Measurements from ENCODE around the gene ANKRD16. TPM values are rescaled to one million over a fixed set of nuclear protein-coding genes. Genes with fewer than 3 reads are reported as not detected.

Gene ANKRD16
- total RNA-seq, 2 donors from 2014 or later: 12.5 to 13.0 TPM

DNA sequence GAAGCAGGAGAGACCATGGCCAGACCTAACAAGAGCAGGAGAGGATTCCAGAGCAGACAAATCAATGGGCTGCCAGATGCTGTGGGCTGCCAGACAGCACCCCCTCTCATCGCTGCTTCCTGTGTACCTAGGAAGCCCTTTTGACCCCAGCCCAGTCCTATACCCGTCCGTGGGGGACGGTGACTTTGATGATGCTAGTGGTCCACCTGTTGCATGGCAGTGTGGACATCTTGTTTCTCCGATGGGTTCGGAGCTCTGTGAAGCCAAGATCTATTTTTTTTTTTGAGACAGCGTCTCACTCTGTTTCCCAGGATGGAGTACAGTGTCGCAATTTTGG, 58.3 kb downstream of the ANKRD16 start:
- no peaks in the 10 kb centered on the region for H3K9me3 ChIP-seq (ENCODE audit: control insufficient read depth, low read length)
- H3K36me3 ChIP-seq (ENCODE audit: control insufficient read depth, insufficient read depth, low read length): no peaks in the 10 kb centered on the region
- TF ChIP-seq, protein P1, sequence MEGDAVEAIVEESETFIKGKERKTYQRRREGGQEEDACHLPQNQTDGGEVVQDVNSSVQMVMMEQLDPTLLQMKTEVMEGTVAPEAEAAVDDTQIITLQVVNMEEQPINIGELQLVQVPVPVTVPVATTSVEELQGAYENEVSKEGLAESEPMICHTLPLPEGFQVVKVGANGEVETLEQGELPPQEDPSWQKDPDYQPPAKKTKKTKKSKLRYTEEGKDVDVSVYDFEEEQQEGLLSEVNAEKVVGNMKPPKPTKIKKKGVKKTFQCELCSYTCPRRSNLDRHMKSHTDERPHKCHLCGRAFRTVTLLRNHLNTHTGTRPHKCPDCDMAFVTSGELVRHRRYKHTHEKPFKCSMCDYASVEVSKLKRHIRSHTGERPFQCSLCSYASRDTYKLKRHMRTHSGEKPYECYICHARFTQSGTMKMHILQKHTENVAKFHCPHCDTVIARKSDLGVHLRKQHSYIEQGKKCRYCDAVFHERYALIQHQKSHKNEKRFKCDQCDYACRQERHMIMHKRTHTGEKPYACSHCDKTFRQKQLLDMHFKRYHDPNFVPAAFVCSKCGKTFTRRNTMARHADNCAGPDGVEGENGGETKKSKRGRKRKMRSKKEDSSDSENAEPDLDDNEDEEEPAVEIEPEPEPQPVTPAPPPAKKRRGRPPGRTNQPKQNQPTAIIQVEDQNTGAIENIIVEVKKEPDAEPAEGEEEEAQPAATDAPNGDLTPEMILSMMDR (conservative IDR thresholded peaks at IDR 0.05): no peak
- Mint-ChIP-seq H3K27me3 (ENCODE audit: insufficient read depth) (no peaks in the 10 kb centered on the region), H3K27ac (no peak overlapping the region), H3K9me3 (no peaks in the 10 kb centered on the region), H3K4me3 (no peak overlapping the region), H3K36me3 (ENCODE audit: low read depth) (no peaks in the 10 kb centered on the region), H3K4me1 (peaks cover 3% of the 10 kb centered on the region)
- WGBS, 2 experiments (ENCODE audit: insufficient coverage in 1 of 2, insufficient read length in 1 of 2): 87 to 97% methylated on average over 8 of the region's 8 CpGs
- peak; percentile 33 for DNase-seq
- no peak overlapping the region for H3K27ac ChIP-seq (ENCODE audit: low read depth, low read length)
- no peak overlapping the region for H3K9ac ChIP-seq (ENCODE audit: extremely low read depth, low read length, poor library complexity, severe bottlenecking)
- H3K4me1 ChIP-seq (ENCODE audit: control insufficient read depth, insufficient read depth, low read length): no peaks in the 10 kb centered on the region
- H3K4me3 ChIP-seq (ENCODE audit: low read length): no peak overlapping the region
- H3K27me3 ChIP-seq (ENCODE audit: control insufficient read depth, insufficient read depth, low read length, poor library complexity, severe bottlenecking): no peaks in the 10 kb centered on the region

DNA sequence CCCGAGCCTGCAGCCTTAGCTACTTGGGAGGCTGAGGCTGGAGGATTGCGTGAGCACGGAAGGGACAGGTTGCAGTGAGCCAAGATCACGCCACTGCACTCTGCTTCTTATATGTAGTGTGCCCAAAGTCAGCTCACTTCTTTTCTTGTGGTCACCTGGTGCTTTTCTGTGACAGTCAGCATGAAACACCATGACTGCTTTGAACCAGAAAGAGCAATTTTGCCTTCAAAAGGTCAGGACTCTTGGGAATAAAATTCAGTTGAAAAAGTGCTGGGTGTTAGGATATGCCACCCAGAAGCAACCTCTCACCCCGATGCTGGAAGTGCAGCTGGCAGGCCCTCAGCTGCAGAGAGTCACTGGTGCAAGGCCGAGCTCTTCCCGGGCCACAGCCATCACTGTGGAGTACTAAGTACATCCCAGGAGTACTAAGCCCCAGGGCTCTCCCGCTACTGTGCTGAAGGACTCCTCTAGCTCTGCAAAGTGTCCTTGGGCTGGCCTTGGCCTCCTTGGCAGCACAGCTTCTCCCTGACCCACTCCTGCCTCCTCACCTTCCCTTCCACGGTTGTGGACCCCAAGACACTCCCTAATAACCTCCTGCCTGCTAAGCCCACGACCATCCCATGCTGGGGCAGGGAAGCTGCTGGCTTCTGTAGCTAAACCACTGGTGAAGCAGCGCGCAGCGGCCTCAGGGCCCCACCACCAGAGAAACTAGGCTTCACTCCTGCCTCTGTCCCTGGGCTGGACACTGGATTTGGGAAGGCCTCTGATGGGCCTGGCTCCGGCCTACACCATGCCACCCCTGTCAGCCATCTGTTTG, 58.9 kb downstream of the ANKRD16 start:
- H3K9me3 ChIP-seq (ENCODE audit: control insufficient read depth, low read length): no peaks in the 10 kb centered on the region
- no peak overlapping the region for H3K9ac ChIP-seq (ENCODE audit: extremely low read depth, low read length, poor library complexity, severe bottlenecking)
- no peaks in the 10 kb centered on the region for H3K27me3 Mint-ChIP-seq (ENCODE audit: insufficient read depth)
- no peaks in the 10 kb centered on the region for H3K9me3 Mint-ChIP-seq
- no peak for DNase-seq
- no peaks in the 10 kb centered on the region for H3K4me1 ChIP-seq (ENCODE audit: control insufficient read depth, insufficient read depth, low read length)
- peaks cover 3% of the 10 kb centered on the region for H3K4me1 Mint-ChIP-seq
- no peaks in the 10 kb centered on the region for H3K36me3 ChIP-seq (ENCODE audit: control insufficient read depth, insufficient read depth, low read length)
- WGBS, 2 experiments (ENCODE audit: insufficient coverage in 1 of 2, insufficient read length in 1 of 2): 94 to 95% methylated on average over 10 to 14 of the region's 14 CpGs
- TF ChIP-seq, protein P1 (conservative IDR thresholded peaks at IDR 0.05): no peak
- H3K27me3 ChIP-seq (ENCODE audit: control insufficient read depth, insufficient read depth, low read length, poor library complexity, severe bottlenecking): no peaks in the 10 kb centered on the region
- H3K36me3 Mint-ChIP-seq (ENCODE audit: low read depth): no peaks in the 10 kb centered on the region
- H3K27ac ChIP-seq (ENCODE audit: low read depth, low read length): no peak overlapping the region
- H3K4me3 Mint-ChIP-seq: no peak overlapping the region
- no peak overlapping the region for H3K4me3 ChIP-seq (ENCODE audit: low read length)
- no peak overlapping the region for H3K27ac Mint-ChIP-seq

DNA sequence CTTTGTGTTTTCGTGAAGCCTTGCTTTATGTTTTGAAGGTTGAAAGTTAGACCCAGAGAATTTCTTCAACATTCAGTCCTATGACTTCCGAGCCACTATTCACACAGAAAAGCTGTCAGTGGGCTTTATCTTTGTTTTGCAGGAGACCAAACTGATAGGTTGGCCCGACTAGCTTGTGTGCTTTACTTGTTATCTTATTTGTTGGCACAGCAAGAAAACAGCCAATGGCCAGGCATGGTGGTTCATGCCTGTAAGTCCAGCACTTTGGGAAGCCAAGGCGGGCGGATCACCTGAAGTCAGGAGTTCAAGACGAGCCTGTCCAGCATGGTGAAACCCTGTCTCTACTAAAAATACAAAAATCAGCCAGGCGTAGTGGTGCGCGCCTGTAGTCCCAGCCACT, 60.4 kb downstream of the ANKRD16 start:
- TF ChIP-seq, protein P1 (conservative IDR thresholded peaks at IDR 0.05): no peak
- no peak for DNase-seq
- no peak overlapping the region for H3K4me3 Mint-ChIP-seq
- H3K9ac ChIP-seq (ENCODE audit: extremely low read depth, low read length, poor library complexity, severe bottlenecking): no peak overlapping the region
- WGBS, 2 experiments (ENCODE audit: insufficient coverage in 1 of 2, insufficient read length in 1 of 2): 85 to 91% methylated on average over 9 of the region's 9 CpGs
- no peaks in the 10 kb centered on the region for H3K9me3 Mint-ChIP-seq
- no peaks in the 10 kb centered on the region for H3K4me1 ChIP-seq (ENCODE audit: control insufficient read depth, insufficient read depth, low read length)
- no peaks in the 10 kb centered on the region for H3K27me3 ChIP-seq (ENCODE audit: control insufficient read depth, insufficient read depth, low read length, poor library complexity, severe bottlenecking)
- no peaks in the 10 kb centered on the region for H3K27me3 Mint-ChIP-seq (ENCODE audit: insufficient read depth)
- H3K9me3 ChIP-seq (ENCODE audit: control insufficient read depth, low read length): no peaks in the 10 kb centered on the region
- H3K27ac Mint-ChIP-seq: no peak overlapping the region
- no peaks in the 10 kb centered on the region for H3K36me3 ChIP-seq (ENCODE audit: control insufficient read depth, insufficient read depth, low read length)
- H3K36me3 Mint-ChIP-seq (ENCODE audit: low read depth): no peaks in the 10 kb centered on the region
- peaks cover 3% of the 10 kb centered on the region for H3K4me1 Mint-ChIP-seq
- H3K27ac ChIP-seq (ENCODE audit: low read depth, low read length): no peak overlapping the region
- no peak overlapping the region for H3K4me3 ChIP-seq (ENCODE audit: low read length)

All from endodermal cell (in vitro differentiated cells).